ENCODE data around the gene BHLHE23.
A peak's percentile ranks its signal among the peaks of the same experiment; 100 is the strongest.

BHLHE23 gene

DNA sequence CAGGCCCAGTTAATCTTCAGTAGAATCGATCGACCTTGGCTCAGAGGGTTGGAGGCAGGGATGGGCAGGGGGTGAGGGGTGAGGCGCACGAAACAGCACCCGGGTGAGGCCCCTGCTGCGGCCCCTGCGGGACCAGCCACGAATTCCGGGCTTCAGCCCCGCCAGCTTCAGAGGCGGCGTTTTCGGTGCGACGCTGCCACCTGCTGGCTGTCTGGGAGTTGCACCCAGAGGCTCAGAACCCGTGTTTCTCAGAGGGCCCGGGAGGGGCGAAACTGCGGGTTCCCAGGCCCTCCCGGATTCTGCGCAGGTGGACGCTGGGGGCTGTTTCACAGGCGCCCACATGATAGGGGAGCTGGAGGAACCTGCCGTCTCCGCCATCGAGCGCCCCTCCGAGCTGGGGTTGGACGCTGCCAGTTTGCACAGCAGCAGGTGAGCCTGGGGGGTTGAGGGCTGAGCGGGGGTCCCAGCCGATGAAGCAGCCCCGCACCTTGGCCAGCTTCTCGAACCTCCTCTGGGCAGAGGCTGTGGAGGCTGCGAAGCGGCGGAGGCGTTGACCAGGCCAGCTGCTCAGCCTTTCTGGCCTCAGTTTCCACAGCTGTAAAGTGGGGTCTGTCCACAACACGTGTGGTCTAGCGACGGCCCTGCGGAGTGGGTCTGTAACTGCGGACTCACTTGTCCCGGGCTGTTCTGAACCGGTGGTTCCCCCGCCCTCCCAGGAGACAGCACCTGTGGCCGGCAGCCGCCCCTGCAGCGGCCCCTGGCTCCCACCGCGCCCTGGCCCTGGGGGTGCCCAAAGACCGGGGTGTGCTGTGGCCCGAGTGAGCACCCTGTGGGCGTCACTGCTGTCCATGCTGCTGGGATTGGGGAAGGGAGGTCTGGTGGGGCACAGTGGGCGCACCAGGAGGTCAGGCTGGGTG is 2.5 kb upstream of the BHLHE23 start:
- DNase-seq (ENCODE audit: low read depth in 2 of 2): peak; percentile 64 to 75

DNA sequence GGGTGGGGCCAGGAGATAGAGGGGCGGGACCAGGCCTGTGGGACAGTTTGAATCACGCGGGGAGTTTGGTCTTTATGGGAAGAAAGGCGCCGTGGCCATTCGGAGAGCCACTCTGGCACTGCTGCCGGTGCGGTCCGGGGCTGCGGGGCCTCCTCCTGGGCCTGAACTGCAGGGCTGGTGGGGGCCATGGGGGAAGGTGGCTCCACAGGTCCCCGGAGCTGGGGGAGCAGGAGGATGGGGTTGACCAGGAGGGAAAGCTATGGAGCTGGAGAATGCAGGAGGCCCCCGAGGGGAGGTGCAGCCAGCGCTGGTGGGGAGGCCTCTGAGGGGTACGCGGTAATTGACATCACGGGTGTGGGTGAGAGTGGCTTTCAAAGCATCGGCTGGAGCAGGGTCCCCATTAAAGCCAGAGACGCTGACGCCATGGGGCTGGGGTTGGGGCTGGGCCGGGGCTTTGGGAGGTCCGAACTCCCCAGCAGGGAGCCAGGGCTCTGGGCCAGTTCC is 1.8 kb upstream of the BHLHE23 start:
- no peak for DNase-seq (ENCODE audit: low read depth in 2 of 2)

DNA sequence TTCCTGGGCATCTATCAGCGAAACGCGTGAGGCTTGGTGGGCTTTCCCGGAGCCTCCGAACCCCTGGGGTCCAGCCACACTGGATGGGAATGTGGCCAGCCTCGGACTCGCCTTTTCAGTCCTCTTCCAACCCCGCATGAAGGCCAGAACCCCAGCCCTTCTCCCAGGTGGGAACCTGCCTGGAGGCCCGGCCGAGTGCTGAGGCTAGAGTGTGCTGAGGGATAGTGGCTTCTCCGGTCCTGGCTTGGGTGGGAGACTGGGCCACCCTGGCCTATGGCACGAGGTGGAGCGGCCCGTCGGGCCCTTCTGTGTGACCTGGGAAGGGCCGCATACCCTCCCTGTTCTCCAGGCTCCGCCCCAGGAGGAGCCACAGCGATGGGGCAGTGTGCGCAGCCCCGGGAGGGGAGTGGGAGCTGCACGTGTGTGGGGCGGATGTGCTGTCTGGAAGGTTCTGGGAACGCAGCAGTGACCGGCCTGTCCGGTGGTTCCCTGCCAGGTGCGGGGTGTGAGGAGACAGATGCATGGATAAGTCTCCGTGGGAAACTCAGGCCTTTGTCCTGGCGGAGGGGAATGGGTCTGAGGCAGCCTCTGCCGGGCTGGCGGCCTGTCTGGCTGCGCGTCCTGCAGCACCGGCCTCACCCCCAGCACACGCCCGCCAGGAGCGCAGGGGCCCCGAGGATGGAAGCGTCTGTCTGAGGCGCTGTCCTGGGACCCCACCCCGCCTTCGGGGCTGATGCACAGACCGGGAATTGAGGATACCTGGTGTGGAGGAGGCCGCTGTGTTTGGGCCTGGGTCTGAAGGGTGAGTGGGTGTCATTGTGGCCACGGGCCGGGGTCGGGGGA is 1.1 kb upstream of the BHLHE23 start:
- DNase-seq (ENCODE audit: low read depth in 2 of 2): no peak

DNA sequence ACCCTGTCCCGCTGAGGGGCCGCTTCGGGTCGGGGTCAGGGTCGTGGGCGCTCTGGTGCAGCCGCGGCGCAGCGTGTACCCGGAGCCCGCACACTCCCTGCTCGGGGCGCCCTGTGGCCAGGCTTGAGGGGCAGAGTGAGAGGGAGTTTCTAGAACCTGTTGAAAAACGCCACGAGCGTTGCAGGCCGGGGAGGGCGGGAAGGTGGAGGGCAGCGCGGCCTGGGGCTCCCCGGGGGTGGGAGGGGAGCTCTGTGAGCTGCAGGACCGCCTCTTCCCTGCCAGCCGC is 539 bp upstream of the BHLHE23 start:
- no peak for DNase-seq (ENCODE audit: low read depth in 2 of 2)

DNA sequence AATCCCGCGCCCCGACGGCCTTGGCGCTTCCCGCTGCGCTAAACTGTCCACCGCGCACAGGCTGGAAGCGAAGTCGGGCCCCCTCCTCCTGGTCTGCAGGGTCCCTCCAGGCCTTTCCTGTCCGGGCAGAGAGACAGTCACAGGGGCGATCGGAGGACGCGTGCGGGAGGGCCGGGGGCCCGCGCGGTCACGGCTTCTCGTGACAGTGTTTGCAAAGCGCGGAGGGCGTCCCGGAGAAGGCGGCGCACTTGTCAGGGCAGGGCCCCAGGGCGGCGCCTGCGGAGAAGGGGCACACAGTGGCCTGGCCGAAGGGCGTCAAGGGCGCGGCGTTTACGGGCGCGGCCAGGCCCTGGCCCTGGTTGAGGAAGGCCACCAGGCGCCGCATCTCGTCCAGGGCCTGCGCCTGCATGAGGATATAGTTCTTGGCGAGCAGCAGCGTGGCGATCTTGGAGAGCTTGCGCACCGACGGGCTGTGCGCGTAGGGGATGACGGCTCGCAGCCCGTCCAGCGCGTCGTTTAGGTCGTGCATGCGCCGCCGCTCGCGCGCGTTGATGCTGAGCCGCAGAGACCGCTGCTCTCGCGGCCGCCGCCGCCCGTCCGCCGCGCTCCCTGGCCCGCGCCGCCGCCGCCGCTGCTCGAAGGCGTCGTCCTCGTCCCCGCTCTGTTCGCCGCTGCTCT is 763 bp downstream of the BHLHE23 start:
- DNase-seq (ENCODE audit: low read depth in 2 of 2): no peak

DNA sequence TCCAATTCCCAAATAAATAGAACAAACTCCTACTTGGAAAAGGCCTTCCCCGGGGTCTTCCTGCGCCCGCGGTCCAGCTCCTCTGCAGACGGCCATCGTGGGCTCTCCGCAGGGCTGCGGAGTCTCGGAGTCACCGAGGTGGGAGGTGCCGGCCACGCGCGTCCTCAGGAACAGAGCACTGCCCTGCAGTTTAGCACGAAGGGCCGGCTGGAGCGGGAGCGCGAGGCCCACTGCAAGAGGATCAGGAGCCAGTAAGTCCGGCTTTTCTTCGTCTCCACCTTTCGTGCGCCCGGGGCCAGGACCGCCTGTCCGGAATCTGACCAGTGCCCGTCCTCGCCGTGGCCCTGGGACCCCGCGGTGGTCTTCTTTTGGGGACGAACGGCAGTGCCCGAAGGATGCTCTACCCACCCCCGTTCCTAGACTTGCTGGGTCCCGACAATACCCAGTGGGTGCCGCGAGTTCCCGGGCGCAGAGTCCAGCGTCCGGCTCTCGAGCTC is 1.4 kb downstream of the BHLHE23 start:
- DNase-seq (ENCODE audit: low read depth in 2 of 2): no peak

DNA sequence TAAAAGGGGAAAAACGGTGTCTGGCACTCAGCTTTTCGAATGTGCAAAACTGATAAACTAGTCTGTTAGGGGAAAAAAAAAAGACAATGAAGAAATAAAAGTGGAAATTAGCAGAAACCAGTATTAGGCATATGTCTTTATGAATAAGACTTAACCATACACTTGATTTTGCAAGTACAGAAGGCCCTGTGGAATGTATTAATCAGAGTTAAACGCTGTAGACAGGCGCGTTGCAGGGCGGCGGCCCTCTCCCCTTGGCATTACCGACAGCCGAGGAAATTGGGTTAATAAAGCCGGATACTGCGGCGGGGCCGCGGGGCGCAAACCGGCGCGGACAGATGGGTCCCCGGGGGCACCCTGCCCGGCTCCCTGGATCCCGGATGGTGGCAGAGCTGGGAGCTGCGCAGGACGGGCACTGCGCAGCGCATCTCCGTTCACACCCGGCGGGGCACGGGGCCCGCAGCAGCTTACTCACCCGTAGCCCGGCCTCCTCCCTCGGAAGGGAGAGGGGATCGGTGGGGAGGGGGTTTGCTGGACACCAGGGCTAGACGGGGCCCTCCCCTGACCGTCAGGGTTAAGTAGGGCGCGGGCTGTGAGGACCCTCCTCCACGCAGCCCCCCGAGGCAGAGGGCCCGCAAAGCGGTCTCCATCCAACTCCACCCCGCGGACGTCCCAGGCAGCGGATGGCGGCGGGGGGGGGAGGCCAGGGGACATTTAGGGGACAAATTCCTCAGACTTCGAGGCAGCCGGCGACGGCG is 2.0 kb downstream of the BHLHE23 start:
- DNase-seq (ENCODE audit: low read depth in 2 of 2): no peak

DNA sequence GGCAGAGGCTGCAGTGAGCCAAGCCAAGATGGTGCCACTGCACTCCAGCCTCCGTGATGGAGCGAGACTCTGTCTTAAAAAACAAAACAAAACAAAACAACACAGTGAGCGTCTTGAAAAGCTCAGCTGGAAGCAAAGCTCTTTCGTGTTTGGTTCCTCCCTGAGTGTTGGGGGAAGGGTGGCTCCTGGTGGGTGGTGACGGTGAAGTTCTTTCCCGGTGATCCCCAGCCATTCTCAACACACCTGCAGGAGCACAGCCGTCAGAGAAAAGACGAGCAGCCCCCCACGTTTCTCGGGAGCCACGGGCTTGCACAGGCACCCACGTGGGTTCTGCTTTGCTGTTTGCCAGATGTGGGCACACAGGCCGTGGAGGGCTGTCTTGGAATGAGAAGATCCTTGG is 3.2 kb downstream of the BHLHE23 start:
- no peak for DNase-seq (ENCODE audit: low read depth in 2 of 2)

DNA sequence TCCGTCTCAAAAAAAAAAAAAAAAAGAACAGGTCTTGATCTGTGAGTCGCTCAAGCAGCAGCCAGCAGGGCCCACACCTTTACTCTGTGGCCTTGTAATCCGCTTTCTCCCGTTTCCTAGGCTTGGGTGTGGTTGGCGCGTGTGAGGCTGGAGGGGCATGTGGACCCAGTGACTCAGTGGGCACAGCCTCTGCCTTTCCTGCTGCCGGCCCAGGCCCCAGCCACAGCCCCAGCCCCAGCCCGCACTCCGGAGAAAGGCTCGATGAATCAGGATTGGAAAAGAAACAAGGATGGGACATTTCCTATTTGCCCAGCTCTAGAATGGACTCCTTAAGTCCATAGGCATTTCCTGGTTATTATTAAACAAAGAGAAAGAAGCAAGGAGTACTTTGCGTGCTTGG is 4.3 kb downstream of the BHLHE23 start:
- no peak for DNase-seq (ENCODE audit: low read depth in 2 of 2)

DNA sequence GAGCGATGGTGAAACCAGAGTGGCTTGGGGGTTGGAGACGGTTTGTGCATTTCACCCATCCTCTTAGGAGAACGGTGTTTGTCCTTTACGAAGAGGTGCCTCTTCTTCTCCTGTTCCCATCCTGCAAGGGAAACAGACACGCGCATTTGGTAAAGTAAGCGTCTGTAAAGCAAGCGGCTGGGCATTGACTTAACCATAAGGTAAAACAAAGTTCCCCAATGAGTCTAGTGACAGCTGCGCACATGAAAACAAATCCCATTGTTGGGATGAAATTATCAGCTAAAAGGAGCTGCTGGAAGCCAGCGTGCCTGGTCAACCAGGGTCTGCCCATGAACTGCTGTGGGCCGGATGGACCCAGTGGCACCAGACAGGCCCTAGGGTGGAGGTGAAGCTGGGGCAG is 5.8 kb downstream of the BHLHE23 start:
- no peak for DNase-seq (ENCODE audit: low read depth in 2 of 2)

DNA sequence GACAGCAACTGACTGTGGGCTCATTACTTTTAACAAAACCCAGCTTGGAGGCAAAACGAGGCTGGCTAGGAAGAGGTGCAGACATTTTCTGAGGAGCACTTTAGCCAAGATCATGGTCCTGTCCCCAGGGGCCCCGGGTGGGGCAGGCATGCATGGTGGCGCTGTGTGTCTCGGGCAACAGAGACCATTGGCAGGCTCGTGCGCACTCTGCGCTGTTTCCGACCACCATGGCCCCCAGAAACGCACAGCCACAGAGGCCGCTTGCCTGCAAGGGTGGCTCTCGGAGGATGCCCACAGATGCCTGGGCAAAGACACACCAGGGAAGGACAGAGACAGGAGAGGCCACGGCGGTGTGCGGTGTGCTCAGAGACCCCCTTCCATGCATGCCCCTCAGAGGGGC is 6.7 kb downstream of the BHLHE23 start:
- DNase-seq (ENCODE audit: low read depth in 2 of 2): no peak

DNA sequence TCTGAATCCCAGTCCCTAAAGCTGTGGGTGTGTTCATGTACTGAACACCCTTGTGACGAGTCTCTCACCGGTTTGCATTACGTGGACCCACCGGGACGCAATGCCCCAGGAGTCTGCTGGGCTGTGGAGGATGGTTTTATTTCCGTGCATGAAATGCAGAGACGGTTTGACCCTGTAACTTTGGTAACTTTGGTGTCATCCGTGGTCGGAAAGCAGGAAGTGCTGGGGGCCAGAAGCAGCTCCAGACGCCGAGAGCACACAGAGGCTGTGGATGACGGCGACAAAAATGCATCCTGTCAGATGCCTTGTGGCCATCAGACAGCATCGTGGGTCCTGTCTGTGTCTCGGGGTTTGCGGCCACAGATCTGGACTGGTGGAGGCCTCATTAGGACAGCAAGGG is 7.2 kb downstream of the BHLHE23 start:
- no peak for DNase-seq (ENCODE audit: low read depth in 2 of 2)

DNA sequence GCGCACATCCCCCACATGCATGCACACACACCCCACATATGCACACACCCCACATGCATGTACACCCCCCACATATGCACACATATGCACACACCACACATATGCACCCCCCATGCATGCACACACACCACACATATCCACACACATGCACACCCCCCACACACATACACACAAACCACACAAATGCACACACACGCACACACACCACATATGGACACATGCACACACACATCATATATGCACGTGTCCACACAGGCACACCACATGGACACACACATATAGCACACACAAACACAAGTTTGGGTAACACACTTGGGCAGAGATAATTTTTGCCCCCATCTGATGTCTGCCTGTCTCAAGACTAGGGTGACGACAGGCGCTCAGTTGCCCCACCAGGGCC is 8.3 kb downstream of the BHLHE23 start:
- no peak for DNase-seq (ENCODE audit: low read depth in 2 of 2)

DNA sequence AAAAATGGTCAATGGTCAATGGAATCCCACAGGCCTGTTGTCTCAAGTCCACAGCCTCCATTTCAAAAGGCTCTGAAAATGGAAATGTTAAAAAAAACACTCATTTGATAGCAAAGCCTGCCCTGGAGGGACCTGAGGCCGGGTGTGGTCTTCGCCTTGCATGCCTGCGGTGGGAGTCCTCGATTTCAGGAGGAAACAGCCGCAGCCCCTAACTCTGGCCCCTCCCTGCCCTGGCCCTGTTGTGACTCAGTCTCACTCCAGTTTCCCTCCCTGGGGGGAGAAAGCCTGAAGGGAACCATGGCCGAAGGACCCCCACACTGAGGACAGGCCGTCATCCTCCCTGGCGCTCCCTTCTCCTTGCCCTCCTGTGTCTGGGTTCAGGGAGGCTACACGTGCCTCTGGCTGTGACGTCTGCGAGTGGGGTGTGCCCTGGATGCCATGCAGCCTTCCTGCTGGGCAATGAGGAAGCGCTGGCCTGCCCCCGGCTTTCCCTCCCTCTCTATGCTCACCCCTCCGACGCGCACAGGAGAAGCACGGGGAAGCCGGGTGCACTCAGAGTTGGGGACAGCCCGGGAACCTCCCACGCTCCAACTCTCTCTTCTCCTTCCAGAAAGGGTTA is 9.2 kb downstream of the BHLHE23 start:
- no peak for DNase-seq (ENCODE audit: low read depth in 2 of 2)

DNA sequence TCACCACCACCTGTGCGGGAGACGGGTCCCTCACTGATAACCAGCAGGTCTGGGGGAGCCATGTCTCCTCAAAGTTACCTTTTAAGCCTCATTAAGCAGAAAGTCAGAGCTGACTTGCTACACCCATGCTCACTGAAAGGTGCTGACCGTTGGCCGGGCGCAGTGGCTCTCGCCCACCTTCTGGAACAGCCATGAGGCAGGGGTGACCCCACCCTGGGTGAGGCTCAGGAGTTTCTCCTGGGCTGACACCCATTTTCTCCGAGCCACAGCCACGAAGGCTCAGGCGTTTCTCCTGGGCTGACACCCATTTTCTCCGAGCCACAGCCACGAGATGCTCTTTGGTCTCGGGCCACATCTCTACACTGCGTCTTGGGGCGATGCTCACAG is 10.2 kb downstream of the BHLHE23 start:
- no peak for DNase-seq (ENCODE audit: low read depth in 2 of 2)

DNA sequence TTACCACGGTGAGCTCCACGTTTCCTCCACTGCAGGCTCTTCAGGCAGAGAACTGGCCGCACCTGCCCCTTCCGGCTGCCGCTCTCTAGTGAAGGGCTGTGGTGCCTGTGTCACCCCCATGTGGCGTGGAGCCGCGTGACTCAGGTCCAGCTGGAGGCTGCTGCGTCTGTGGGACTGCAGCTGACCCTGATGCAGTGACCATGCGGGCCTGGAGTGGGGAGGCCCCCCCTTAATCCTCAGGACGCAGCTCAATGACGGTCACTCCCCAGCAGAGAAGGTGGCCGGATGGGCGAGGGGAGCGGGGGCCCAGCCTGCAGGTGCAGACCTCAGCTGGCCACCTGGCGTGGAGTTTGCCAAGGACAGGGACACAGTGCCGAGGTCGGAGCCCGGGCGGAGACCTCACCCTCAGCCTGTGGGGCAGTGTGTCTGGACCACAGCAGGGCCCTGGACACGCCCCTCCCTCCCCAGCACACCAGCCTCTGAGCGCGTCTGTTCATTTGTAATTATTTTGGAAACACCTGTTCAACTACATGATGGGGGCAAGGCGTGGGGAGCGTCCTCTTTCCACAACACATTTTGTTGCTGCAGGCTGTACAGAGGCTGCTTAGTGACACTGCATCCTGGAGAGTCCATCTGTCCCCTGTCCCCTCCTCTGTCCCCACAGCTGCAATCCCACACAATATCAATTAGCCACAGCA is 10.7 kb downstream of the BHLHE23 start:
- no peak for DNase-seq (ENCODE audit: low read depth in 2 of 2)

DNA sequence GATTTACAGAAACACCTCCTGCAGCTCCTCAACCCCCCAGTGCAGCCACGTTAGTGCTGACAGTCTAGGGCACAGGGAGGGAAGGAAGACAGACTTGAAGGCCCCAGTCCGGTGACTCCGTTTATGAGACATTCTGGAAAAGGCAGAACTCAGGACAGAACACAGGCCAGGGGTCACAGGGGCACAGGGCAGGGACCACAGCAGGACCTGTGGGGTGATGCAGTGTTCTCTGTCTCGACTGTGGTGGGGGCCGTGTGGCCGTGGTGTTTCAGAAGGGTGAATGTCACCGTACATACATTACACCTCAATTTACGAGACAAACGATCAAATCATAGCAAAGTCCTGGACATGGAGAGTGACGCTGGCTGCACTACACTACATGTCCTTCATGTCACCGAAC is 11.3 kb downstream of the BHLHE23 start:
- no peak for DNase-seq (ENCODE audit: low read depth in 2 of 2)

DNA sequence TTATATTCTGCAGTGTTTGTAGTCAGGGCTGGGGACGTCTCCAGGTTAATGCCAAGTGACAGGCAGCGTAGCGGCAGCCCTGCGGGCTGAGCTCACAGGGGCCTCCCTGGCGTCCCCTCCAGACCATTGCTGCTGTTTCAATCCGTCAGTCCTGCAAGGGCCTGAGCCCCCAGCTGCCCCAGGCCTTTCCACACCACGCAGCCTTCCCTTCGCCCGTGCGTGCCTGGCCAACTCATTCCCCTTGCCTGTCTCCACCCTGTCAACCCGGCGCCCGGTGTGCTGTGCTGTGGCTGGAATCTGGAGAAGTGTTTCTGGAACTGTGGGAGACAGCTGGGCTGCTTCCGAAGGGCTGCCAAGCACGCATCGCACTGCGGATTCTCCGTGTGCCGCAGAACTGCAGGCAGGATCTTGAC is 11.9 kb downstream of the BHLHE23 start:
- DNase-seq (ENCODE audit: low read depth in 2 of 2): no peak

DNA sequence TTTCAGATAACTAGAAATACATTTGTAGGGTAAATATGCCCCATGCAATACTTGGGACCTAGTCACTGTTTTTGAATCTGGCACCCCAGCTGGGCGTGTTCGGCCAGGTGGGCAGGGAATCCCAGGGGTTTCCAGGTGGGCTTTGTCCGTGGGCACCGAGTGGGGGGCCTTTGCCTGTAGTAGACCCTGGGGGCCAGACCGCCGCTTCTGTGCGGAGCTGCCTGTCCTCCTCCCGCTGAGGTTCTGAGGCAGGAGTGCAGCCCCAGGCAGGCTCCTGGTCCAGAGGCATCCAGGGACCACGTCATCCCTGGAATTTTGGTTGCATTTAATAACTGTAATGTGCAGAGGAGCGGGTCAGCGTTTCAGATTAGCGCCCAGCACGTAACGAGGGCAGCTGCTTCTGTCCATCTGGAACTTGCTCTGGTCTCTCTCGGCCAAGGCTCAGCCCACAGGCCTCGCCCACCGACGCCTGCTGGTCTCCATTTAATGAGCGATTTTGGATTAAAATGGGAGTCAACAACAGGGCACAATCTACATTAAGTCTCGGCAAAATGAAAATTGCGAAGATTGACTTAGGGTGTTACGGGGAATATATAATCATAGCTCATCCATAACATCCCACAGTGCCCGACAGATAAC is 12.8 kb downstream of the BHLHE23 start:
- no peak for DNase-seq (ENCODE audit: low read depth in 2 of 2)

DNA sequence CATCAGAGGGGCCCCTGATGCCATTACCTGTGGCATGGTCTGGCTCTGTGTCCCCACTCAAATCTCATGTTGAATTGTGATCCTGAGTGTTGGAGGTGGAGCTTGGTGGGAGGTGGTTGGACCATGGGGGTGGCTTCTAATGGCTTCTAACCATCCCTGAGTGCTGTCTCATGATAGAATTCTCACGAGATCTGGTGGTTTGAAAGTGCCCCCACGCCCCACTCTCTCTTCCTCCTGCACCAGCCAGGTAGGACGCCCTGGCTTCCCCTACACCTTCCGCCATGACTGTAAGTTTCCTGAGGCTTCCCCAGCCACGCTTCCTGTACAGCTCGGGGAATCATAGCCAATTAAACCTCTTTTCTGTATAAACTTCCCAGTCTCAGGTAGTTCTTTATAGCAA is 14.9 kb downstream of the BHLHE23 start:
- no peak for DNase-seq (ENCODE audit: low read depth in 2 of 2)

Data from stimulated activated CD8-positive, alpha-beta memory T cell treated with anti-CD3 and anti-CD28 coated beads, Interleukin-2, amount 100 ng/mL, for 48 hours (primary cell).